22Rv1 (cell line): ENCODE data around the gene KIF1A.

Experiments
- CTCF ChIP-seq: fragments of 450-650 bp; IDR thresholded peaks from 2 replicates; pipeline ENCODE4 v1.5.1; 2017; ENCODE audit warnings: mild to moderate bottlenecking
- ZFX ChIP-seq: fragments of 450-650 bp; IDR thresholded peaks from 2 replicates; pipeline ENCODE4 v1.6.1; 2017; ENCODE audit warnings: antibody characterized with exemption, borderline replicate concordance

DNA sequence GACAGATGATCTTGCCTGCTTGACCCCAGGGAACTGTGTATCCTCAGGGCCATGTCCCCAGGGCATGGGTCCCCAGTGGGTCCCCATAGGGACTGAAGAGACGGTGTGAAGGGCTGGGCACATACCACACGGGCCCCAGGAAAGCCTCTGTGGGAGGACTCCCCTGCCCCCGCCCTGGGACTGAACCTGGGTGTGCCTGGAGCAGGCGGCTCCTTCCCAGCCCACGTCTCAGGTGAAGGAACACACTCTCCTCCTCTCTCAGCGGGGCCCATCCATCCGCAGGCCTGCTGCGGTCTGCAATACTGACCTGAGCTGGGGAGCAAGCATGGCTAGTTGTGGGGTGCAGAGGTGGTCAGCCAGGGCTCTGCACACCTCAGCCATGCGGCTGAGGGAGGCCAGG lies 45.2 kb downstream of the KIF1A start:
- TF ChIP-seq CTCF (no peak), ZFX (no peak)
